GM18868 (cell line): ENCODE data around the gene CSNK1G2.

ENCODE experiments used
- ATAC-seq: cut with Tn5 transposase; IDR thresholded peaks from one replicate; pipeline ENCODE4 v1.9.1; 2021; ENCODE audit warnings: mild to moderate bottlenecking, moderate library complexity; ENCODE audit not compliant: unreplicated experiment

CSNK1G2 gene

DNA sequence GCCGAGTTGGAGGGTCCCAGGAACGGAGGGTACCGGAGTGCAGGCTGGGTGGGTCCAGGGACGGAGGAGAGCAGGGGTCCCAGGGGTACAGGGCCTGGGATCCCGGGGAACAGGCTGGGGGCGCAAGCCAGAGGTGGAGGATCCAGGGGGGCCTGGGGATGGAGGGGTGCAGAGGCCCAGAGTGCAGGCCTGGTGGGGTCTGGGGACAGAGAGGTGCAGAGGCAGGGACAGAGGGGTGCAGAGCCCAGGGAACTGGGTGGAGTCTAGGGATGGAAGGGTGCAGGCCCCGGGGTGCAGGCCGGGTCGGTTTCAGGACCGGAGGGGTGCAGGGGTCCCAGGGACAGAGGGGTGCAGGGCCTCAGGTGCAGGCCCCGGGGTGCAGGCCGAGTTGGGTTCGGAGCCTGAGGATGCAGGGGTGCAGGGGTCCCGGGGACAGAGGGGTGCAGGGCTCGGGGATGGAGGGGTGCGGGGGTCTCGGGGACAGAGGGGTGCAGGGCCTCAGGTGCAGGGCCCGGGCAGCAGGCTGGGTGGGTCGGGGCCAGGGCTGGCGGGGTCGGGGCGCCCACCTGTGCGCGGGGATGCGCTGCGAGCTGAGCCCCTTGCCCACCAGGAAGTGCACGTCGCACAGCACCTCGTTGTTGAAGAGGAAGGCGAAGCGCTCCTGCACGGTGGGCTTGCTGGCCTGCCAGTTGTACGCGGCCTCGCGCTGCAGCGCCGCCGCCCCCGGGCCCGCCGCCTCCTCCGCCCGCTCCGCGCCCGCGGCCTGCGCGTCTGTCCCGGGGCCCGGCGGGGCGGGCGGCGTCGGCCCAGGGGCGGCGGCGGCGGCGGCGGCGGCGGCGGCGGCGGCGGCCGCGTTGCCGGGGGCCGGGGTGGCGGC is 74.0 kb downstream of the CSNK1G2 start:
- no peak for ATAC-seq

DNA sequence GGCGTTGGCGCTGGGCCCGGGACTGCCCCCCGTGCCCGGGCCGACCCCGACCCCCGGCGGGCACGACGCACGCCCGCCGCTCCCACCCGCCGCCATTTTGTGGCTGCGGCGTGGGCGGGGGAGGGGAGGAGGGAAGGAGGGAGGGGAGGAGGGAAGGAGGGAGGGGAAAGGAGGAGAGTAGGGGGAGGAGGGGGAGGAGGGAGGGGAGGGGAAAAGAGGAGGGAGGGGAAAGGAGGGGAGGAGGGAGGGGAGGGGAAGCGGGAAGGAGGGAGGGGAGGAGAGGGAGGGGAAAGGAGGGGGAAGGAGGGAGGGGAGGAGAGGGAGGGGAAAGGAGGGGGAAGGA is 74.6 kb downstream of the CSNK1G2 start, which contains the start of gene BTBD2:
Gene BTBD2, minus strand, starts transcription at position 107 of the 343 bp plus-strand sequence. Its CDS starts 11 bp downstream, at position 96.
- ATAC-seq: no peak

DNA sequence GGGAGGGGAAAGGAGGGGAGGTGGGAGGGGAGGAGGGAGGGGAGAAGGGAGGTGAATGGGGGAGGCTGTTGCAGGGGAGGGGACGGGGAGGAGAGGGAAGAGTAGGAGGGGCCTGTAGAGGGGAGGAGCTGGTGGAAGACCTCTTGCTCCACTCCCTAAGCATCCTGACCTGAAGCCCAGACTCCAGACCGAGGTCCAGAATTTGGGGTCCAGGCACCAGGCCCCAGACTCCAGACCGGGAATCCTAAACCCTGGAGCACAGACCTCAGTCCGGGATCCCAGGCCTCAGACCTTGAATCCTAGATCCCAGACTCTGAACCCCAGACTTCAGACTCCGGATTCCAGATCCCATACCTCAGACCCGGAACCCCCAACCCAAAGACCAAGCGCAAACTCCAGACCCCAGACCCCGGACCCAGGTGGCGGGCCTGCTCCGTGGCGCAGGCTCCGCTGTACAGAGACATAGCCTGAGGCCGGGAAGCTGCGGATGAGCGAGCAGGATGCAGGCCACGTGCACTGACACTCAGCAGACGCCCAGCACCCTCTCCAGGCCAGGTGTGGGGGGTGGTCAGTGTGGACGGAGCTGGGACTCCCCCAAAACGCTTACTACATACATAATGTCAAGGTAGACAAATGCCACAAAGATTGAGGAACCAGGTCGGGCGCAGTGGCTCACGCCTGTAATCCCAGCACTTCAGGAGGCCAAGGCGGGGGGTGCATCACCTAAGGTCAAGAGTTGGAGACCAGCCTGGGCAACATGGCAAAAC is 75.3 kb downstream of the CSNK1G2 start:
- ATAC-seq: no peak

DNA sequence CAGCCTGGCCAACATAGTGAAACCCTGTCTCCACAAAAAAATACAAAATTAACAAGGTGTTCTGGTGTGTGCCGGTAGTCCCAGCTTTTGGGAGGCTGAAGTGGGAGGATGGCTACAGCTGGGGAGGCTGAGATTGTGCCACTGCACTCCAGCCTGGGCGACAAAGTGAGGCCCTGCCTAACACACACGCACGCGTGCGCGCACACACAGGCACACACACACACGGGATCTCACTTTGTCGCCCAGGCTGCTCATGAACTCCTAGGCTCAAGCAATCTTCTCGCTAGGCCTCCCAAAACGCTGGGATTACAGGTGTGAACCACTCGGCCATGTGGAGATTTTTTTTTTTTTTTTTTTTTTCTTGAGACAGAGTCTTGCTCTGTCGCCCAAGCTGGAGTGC is 77.8 kb downstream of the CSNK1G2 start:
- no peak for ATAC-seq

DNA sequence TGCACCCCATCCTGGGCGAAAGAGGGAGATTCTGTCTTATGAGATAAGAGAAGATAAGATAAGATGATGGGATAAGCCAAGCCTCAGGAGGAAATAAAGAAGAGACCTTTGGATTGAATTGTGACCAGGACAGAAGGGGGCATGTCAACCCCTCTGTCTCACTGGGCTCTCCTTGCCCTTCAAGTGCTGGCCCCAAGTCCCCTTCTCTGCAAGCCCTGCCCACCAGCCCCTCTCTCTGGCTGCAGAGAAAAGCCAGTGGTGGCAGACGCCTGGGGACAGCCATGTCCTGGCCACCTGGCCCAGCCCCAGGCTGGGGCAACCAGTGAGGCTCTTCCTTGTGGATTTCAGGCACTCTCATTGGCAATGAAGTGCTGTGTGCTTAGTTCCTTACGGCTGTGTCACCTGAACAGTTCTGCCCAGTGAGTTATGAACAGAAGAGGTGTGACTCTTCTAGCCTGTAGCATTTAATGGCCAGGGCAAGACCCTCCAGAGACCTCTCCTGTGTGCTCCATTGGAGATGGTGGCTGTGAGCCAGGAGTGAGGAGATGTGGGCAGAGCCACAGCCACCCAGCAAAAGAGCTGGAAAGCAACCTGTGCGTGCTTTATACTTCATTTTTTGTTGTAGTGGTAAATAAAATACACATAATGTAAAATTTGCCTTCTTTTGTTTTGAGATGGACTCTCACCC is 80.6 kb downstream of the CSNK1G2 start:
- no peak for ATAC-seq

DNA sequence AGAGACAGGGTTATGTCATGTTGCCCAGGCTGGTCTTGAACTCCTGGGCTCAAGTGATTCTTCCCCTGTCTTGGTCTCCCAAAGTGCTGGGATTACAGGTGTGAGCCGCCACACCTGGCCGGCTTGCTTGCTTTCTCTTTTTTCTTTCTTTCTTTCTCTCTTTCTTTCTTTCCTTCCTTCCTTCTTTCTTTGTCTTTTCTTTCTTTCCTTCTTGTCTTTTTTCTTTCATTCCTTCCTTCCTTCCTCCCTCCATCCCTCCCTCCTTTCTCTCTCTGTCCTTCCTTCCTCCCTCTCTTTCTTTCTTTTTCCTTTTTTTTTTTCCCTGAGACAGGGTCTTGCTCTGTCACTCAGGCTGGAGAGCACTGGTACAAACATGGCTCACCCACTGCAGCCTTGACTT is 81.3 kb downstream of the CSNK1G2 start:
- ATAC-seq: no peak

DNA sequence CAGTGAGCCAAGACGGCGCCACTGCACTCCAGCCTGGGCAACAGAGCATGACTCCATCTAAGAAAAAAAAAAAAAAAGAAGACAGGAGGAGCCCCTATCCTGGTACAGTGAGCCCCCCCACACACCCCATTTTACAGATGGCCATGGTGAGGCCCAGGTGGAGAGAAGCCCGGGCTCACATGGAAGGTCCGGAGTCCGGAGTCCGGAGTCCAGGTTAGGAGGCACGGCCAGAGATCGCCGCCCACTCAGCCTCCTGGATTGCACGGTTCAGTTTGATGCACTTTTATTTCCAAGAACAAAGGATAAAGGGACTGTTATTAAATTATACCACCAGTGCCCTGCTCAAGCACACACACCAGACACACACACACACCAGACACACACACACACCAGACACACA is 85.8 kb downstream of the CSNK1G2 start:
- no peak for ATAC-seq

DNA sequence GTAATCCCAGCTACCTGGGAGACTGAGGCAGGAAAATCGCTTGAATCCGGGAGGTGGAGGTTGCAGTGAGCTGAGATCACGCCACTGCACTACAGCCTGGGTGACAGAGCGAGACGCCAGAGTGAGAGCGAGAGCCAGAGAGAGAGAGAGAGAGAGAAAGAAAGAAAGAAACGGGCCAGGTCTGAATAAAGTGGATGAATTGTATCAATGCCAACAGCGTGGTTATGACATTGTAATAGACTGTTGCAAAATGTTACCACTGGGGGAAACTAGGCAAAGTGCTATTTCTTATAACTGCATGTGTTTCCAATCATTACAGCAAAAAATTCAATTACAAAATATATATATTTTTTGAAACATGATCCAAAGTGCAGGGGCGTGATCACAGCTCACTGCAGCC is 86.4 kb downstream of the CSNK1G2 start:
- ATAC-seq: no peak
